ENCODE results near the gene DDA1. TPM values are rescaled to one million over a fixed set of nuclear protein-coding genes. Genes with fewer than 3 reads are reported as not detected.

DDA1 gene
- total and polyA plus RNA-seq, 10 donors: 10.5 to 42.2 (median 23.5) TPM

DNA sequence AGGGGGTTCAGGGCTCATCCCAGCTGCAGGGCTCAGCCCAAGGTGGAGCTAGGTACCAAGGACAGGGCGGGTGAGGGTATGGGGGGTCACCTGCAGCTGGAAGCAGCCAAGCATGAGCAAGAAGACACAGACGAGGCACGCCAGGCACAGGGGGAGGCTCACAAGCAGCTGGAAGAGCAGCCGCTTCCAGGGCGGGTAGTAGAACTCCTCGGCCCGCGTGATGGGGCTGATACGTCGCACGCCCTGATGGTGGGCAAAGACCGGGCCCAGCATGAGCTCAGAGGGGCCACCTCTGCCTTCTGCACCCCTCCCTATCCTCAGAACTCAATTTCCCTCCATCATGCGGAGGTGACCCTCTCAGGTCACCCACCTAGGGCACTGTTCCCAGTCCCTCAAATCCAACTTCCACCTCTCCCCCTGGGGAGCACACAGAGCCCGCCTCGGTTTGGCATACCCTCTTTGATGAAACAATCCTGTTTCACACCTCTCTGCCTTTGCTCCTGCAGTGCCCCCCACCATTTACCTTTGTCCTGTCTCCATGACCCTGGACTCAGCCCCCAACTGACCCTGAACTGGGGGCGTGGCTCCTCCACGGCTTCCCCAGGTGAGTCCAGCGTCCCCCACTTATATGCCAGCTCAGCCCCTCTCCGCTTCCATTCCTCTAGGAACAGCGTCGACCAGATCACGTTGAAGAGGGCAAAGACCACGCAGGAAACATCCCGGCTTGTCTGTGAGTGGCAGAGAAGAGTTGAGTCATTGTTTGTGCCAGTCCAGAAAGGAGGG lies 21.1 kb downstream of the DDA1 start:
- no peak for DNase-seq
- Histone ChIP-seq H3K9me3 (no peaks in the 10 kb centered on the region), H3K36me3 (peaks cover 0 to 8% (median 0%) of the 10 kb centered on the region in 6 donors), H3K4me1 (peaks cover 20 to 57% (median 44%) of the 10 kb centered on the region in 6 donors), H3K27me3 (replicated peaks in 1 of 7) (peaks cover 0 to 40% (median 21%) of the 10 kb centered on the region in 7 donors), H3K4me3 (no peak overlapping the region), H3K27ac (no peak overlapping the region)
- 87 to 90% (median 88%) methylated on average over 16 to 24 of the region's 24 CpGs for WGBS, 5 donors
- intact Hi-C loops (cut with DNase I; ENCODE audit: low total_unique reads): no loop called here
- TF ChIP-seq POLR2A (IDR thresholded peaks at IDR 0.05) (no peak), POLR2AphosphoS5 (IDR thresholded peaks at IDR 0.05) (no peak)
- TF ChIP-seq, protein P1, sequence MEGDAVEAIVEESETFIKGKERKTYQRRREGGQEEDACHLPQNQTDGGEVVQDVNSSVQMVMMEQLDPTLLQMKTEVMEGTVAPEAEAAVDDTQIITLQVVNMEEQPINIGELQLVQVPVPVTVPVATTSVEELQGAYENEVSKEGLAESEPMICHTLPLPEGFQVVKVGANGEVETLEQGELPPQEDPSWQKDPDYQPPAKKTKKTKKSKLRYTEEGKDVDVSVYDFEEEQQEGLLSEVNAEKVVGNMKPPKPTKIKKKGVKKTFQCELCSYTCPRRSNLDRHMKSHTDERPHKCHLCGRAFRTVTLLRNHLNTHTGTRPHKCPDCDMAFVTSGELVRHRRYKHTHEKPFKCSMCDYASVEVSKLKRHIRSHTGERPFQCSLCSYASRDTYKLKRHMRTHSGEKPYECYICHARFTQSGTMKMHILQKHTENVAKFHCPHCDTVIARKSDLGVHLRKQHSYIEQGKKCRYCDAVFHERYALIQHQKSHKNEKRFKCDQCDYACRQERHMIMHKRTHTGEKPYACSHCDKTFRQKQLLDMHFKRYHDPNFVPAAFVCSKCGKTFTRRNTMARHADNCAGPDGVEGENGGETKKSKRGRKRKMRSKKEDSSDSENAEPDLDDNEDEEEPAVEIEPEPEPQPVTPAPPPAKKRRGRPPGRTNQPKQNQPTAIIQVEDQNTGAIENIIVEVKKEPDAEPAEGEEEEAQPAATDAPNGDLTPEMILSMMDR (IDR thresholded peaks at IDR 0.05 in 8 of 11, conservative IDR thresholded peaks at IDR 0.05 in 3 of 11): no peak

- 84 to 93% (median 91%) methylated on average over 13 of the region's 13 CpGs for WGBS, 5 donors
- intact Hi-C loops (cut with DNase I; ENCODE audit: low total_unique reads): no loop called here
Observed at GRCh38 chr19:17331045-17331558, 21.7 kb downstream of the DDA1 start.

DNA sequence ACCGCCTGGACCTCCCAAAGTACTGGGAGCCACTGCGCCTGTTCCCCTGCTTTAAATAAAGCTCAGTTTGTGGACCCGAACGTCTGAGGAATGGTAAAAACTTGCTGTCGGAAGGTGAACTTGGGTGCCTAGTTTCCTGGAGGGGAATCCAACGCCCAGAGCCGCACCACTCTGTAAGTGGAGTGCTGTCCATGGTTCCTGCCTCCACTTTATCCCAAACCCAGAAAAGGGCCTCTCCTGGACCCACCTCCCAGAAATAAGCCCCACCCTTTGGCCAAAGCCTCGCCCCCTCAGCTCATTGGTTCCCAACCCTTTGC lies 23.0 kb downstream of the DDA1 start:
- TF ChIP-seq, protein P1 (IDR thresholded peaks at IDR 0.05 in 8 of 11, conservative IDR thresholded peaks at IDR 0.05 in 3 of 11): no peak
- TF ChIP-seq POLR2A (IDR thresholded peaks at IDR 0.05): no peak
- TF ChIP-seq POLR2AphosphoS5 (IDR thresholded peaks at IDR 0.05): no peak
- intact Hi-C loops (cut with DNase I; ENCODE audit: low total_unique reads): no loop called here
- H3K4me3 ChIP-seq: no peak overlapping the region
- H3K9me3 ChIP-seq: no peaks in the 10 kb centered on the region
- peaks cover 0 to 40% (median 21%) of the 10 kb centered on the region in 7 donors for H3K27me3 ChIP-seq (replicated peaks in 1 of 7)
- 86 to 94% (median 92%) methylated on average over 8 of the region's 8 CpGs for WGBS, 5 donors
- H3K27ac ChIP-seq: no peak overlapping the region
- peaks cover 0 to 8% (median 0%) of the 10 kb centered on the region in 6 donors for H3K36me3 ChIP-seq
- no peak for DNase-seq
- peaks cover 23 to 74% (median 55%) of the 10 kb centered on the region in 6 donors for H3K4me1 ChIP-seq

More at GRCh38 chr19:17331045-17331558, 21.7 kb downstream of the DDA1 start:
- H3K27ac ChIP-seq: no peak overlapping the region
- no peak for DNase-seq
- no peak for TF ChIP-seq POLR2AphosphoS5 (IDR thresholded peaks at IDR 0.05)
- H3K36me3 ChIP-seq: peaks cover 0 to 8% (median 0%) of the 10 kb centered on the region in 6 donors
- no peaks in the 10 kb centered on the region for H3K9me3 ChIP-seq
- H3K4me1 ChIP-seq: peaks cover 23 to 63% (median 50%) of the 10 kb centered on the region in 6 donors
- peaks cover 0 to 40% (median 21%) of the 10 kb centered on the region in 7 donors for H3K27me3 ChIP-seq (replicated peaks in 1 of 7)
- H3K4me3 ChIP-seq: no peak overlapping the region

DNA sequence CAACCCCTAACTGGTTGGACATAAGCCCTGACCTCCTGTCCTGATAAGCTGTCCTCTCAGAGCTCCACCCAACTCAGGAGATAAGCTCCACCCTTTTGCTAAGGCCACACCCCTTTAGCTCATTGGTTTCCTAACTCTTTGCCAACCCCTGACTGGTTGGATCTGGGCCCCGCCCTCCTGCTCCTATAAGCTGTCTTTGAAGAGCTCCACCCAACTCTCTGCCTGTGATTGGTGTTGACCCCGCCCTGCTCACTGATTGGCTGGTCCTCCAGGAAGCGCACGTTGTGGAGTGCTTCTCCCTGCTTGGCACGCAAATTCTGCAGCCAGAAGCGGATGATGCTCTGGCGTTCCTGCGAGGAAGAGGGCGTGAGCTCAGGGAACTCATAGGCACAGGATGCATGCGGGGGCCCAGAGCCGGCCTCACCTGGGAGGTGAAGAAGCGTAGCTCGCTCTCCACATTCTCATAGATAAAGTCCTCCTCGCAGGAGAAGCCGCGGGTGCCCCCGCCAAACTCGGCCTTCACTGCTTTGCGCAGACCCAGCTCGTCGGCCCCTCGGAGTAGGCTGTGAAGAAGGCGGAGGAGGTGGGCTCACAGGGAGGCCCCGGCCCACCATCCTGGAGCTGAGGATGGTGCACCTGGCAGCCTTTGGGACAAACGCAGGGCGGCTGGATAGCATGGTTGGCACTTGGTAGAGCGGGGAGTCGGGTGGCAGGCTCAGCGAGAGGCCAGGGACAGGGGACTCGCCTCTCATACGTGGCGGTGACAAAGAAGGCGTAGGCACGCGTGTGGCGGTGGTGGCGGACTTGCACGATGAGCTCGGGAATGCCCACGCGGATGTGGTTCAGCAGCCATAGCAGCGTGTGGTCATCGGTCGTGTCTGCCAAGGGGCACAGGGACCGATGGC lies 23.6 kb downstream of the DDA1 start:
- Histone ChIP-seq H3K4me1 (peaks cover 25 to 74% (median 56%) of the 10 kb centered on the region in 6 donors), H3K27ac (no peak overlapping the region), H3K36me3 (peaks cover 0 to 8% (median 0%) of the 10 kb centered on the region in 6 donors), H3K27me3 (replicated peaks in 1 of 7) (peaks cover 0 to 40% (median 21%) of the 10 kb centered on the region in 7 donors), H3K9me3 (no peaks in the 10 kb centered on the region), H3K4me3 (peak overlapping the region in 1 of 8 donors; percentile 60)
- WGBS, 5 donors: 93 to 97% (median 96%) methylated on average over 42 to 45 of the region's 45 CpGs
- no peak for TF ChIP-seq POLR2AphosphoS5 (IDR thresholded peaks at IDR 0.05)
- TF ChIP-seq, protein P1 (IDR thresholded peaks at IDR 0.05 in 8 of 11, conservative IDR thresholded peaks at IDR 0.05 in 3 of 11): no peak
- no peak for TF ChIP-seq POLR2A (IDR thresholded peaks at IDR 0.05)
- intact Hi-C loops (cut with DNase I; ENCODE audit: low total_unique reads): no loop called here
- DNase-seq: peak; percentile 78
